Chondrocyte (in vitro differentiated cells): Measurements from ENCODE around the gene IGSF9. TPM values are rescaled to one million over a fixed set of nuclear protein-coding genes. Genes with fewer than 3 reads are reported as not detected.

ENCODE experiments used
- DNase-seq: peaks from one replicate; pipeline ENCODE4 v3.0.0; 2021; ENCODE audit warnings: mixed read lengths, low spot score
- H3K27ac Mint-ChIP-seq: one replicate; pipeline ENCODE4 v1.8.0; 2021; ENCODE audit warnings: mild to moderate bottlenecking, moderate library complexity, mixed read lengths; ENCODE audit not compliant: unreplicated experiment
- H3K27me3 Mint-ChIP-seq: 2 replicates; pipeline ENCODE4 v1.8.0; 2021; ENCODE audit warnings: low read depth, mixed read lengths
- H3K36me3 Mint-ChIP-seq: 2 replicates; pipeline ENCODE4 v1.8.0; 2021; ENCODE audit warnings: low read depth, mixed read lengths
- H3K4me1 Mint-ChIP-seq: 2 replicates; pipeline ENCODE4 v1.8.0; 2021; ENCODE audit warnings: low read depth, mild to moderate bottlenecking, mixed read lengths
- H3K4me3 Mint-ChIP-seq: one replicate; pipeline ENCODE4 v1.8.0; 2021; ENCODE audit warnings: mild to moderate bottlenecking, moderate library complexity, mixed read lengths; ENCODE audit not compliant: unreplicated experiment
- H3K9me3 Mint-ChIP-seq: 2 replicates; pipeline ENCODE4 v1.8.0; 2021; ENCODE audit warnings: low read depth, mixed read lengths
- CTCF ChIP-seq: fragments of 200-600 bp; sonication (generic); IDR thresholded peaks from 2 replicates; pipeline ENCODE4 v1.5.0; 2021; ENCODE audit warnings: antibody characterized with exemption, mild to moderate bottlenecking, moderate library complexity
- long read RNA-seq: library from polyadenylated mRNA; stranded (forward); transcript quantifications from one replicate; pipeline ENCODE4 v2.0.0, GENCODE V29; 2021
- total RNA-seq: library from RNA; stranded (reverse); gene quantifications from 3 replicates; pipeline ENCODE4 v1.2.1, GENCODE V29; 2021

Gene IGSF9
- not detected in 3 replicates for total RNA-seq
- long read RNA-seq, result 0 reads

- Mint-ChIP-seq H3K36me3 (no peaks in the 10 kb centered on the region), H3K4me3 (peak within 1 kb of the TSS; percentile 68), H3K27ac (no peak within 1 kb of the TSS), H3K9me3 (no peaks in the 10 kb centered on the region), H3K27me3 (peaks cover 35% of the 10 kb centered on the region), H3K4me1 (peaks cover 13% of the 10 kb centered on the region)
- TF ChIP-seq CTCF, result peak; percentile 76
- DNase-seq, result peak; percentile 93
These were observed at the start of gene IGSF9 for GRCh38 chr1:159945483-159946241. IGSF9 (minus strand) TSS chr1:159945613; CDS start chr1:159943454, 2,159 bp downstream.

- H3K27ac Mint-ChIP-seq, result no peak overlapping the region
- no peak for TF ChIP-seq CTCF
- H3K27me3 Mint-ChIP-seq, result peaks cover 8% of the 10 kb centered on the region
- H3K9me3 Mint-ChIP-seq, result no peaks in the 10 kb centered on the region
- H3K4me3 Mint-ChIP-seq, result no peak overlapping the region
- peaks cover 2% of the 10 kb centered on the region for H3K36me3 Mint-ChIP-seq
- no peak for DNase-seq
- H3K4me1 Mint-ChIP-seq, result peaks cover 26% of the 10 kb centered on the region
These were observed 49.5 kb upstream of the IGSF9 start for GRCh38 chr1:159994896-159995295.

GRCh38 chr1:159993911-159994310, 48.5 kb upstream of the IGSF9 start:
- no peak for DNase-seq
- Mint-ChIP-seq H3K27me3 (peaks cover 12% of the 10 kb centered on the region), H3K36me3 (no peaks in the 10 kb centered on the region), H3K4me1 (peaks cover 26% of the 10 kb centered on the region), H3K4me3 (no peak overlapping the region), H3K27ac (no peak overlapping the region), H3K9me3 (no peaks in the 10 kb centered on the region)
- no peak for TF ChIP-seq CTCF

- peaks cover 18% of the 10 kb centered on the region for H3K27me3 Mint-ChIP-seq
- no peak overlapping the region for H3K27ac Mint-ChIP-seq
- no peaks in the 10 kb centered on the region for H3K9me3 Mint-ChIP-seq
- no peaks in the 10 kb centered on the region for H3K36me3 Mint-ChIP-seq
- no peak for TF ChIP-seq CTCF
- H3K4me3 Mint-ChIP-seq, result no peak overlapping the region
- DNase-seq, result no peak
- H3K4me1 Mint-ChIP-seq, result peaks cover 23% of the 10 kb centered on the region
These were observed 46.7 kb upstream of the IGSF9 start for GRCh38 chr1:159992161-159992560.

- no peak for TF ChIP-seq CTCF
These were observed 46.1 kb upstream of the IGSF9 start for GRCh38 chr1:159991513-159991912.

More at GRCh38 chr1:159991513-159991912, 46.1 kb upstream of the IGSF9 start:
- Mint-ChIP-seq H3K9me3 (no peaks in the 10 kb centered on the region), H3K4me1 (peaks cover 20% of the 10 kb centered on the region), H3K27me3 (peaks cover 23% of the 10 kb centered on the region), H3K27ac (no peak overlapping the region), H3K36me3 (no peaks in the 10 kb centered on the region), H3K4me3 (no peak overlapping the region)
- no peak for DNase-seq
